A673 (cell line): ENCODE data around the gene SYNJ2BP. TPM values are rescaled to one million over a fixed set of nuclear protein-coding genes. Genes with fewer than 3 reads are reported as not detected.
A peak's percentile ranks its signal among the peaks of the same experiment; 100 is the strongest.
"Not testable (repeated sequence)": the region's sequence is repeated elsewhere in the genome, so short reads cannot be mapped to it uniquely, and the experiment has no call there.

Source experiments
- BruUV-seq: library from RNA; stranded (reverse); fragments of 400-500 nt; replicated peaks from 2 replicates; lab custom pipeline; 2021; lab: Mats Ljungman, UMichigan
- CTCF ChIA-PET: fragments of 300-600 bp; sonication (Branson Sonifier 250); formaldehyde crosslinking; loops from one replicate; lab custom pipeline; 2022; ENCODE audit warnings: antibody characterized with exemption; lab: Charles Lee
- POLR2A ChIA-PET: fragments of 300-600 bp; sonication (Branson Sonifier 250); formaldehyde crosslinking; loops from one replicate; lab custom pipeline; 2022; ENCODE audit warnings: antibody characterized with exemption; ENCODE audit not compliant: low non-redundant PET; lab: Charles Lee
- DNase-seq: peaks from one replicate; pipeline ENCODE4 v3.0.0-alpha.2; 2015; ENCODE audit warnings: low spot score
- H3K27ac ChIP-seq: fragments of 200-600 bp; sonication (generic); 2 replicates; pipeline ENCODE4 v1.5.1; 2016; ENCODE audit warnings: mixed run types, low read depth, mild to moderate bottlenecking, mixed read lengths, antibody characterized with exemption, low read length; ENCODE audit not compliant: poor library complexity, severe bottlenecking
- H3K27me3 ChIP-seq: fragments of 200-600 bp; sonication (generic); replicated peaks from 2 replicates; pipeline ENCODE4 v1.6.1; 2017; ENCODE audit warnings: mixed run types, low read depth, mild to moderate bottlenecking, mixed read lengths, antibody characterized with exemption, low read length; ENCODE audit not compliant: insufficient read depth, poor library complexity
- H3K36me3 ChIP-seq: fragments of 200-600 bp; sonication (generic); 2 replicates; pipeline ENCODE4 v1.6.1; 2016; ENCODE audit warnings: mixed run types, mild to moderate bottlenecking, mixed read lengths, antibody characterized with exemption, low read length; ENCODE audit not compliant: insufficient read depth, poor library complexity, severe bottlenecking
- H3K4me1 ChIP-seq: fragments of 200-600 bp; sonication (generic); 2 replicates; pipeline ENCODE4 v1.6.1; 2017; ENCODE audit warnings: mixed run types, mild to moderate bottlenecking, mixed read lengths, antibody characterized with exemption, low read length; ENCODE audit not compliant: insufficient read depth, poor library complexity, severe bottlenecking
- H3K4me3 ChIP-seq: fragments of 200-600 bp; sonication (generic); 2 replicates; pipeline ENCODE4 v1.5.1; 2016; ENCODE audit warnings: low read depth, mixed run types, mild to moderate bottlenecking, mixed read lengths, low read length; ENCODE audit not compliant: poor library complexity, severe bottlenecking
- H3K9me3 ChIP-seq: fragments of 200-600 bp; sonication (generic); 2 replicates; pipeline ENCODE4 v1.6.1; 2016; ENCODE audit warnings: mixed run types, low read depth, mild to moderate bottlenecking, mixed read lengths, antibody characterized with exemption, low read length; ENCODE audit not compliant: poor library complexity, severe bottlenecking
- EZH2 ChIP-seq: fragments of 200-600 bp; sonication (generic); IDR thresholded peaks from 2 replicates; pipeline ENCODE4 v1.6.1; 2017; ENCODE audit warnings: borderline replicate concordance, low read depth, mild to moderate bottlenecking, mixed read lengths, antibody characterized with exemption, low read length; ENCODE audit not compliant: poor library complexity, severe bottlenecking
- intact Hi-C: fragments of 100-400 bp; cut with micrococcal nuclease; formaldehyde crosslinking; loops from one replicate; pipeline ENCODE4 v1.10.0; 2022; ENCODE audit not compliant: unreplicated experiment
- total RNA-seq: library from RNA; stranded (reverse); gene quantifications from 2 replicates; pipeline ENCODE4 v1.2.3, GENCODE V29; 2021
- TF ChIP-seq, protein P1 (sequence below): fragments of 300-800, 200-600 bp; sonication (generic); conservative IDR thresholded peaks from 2 replicates; pipeline ENCODE4 v1.5.1; 2017; ENCODE audit warnings: low read depth, mild to moderate bottlenecking, antibody characterized with exemption, low read length, moderate library complexity, mixed read lengths

SYNJ2BP gene
- total RNA-seq, 1 experiment from 2014 or later, result 27.7 TPM

DNA sequence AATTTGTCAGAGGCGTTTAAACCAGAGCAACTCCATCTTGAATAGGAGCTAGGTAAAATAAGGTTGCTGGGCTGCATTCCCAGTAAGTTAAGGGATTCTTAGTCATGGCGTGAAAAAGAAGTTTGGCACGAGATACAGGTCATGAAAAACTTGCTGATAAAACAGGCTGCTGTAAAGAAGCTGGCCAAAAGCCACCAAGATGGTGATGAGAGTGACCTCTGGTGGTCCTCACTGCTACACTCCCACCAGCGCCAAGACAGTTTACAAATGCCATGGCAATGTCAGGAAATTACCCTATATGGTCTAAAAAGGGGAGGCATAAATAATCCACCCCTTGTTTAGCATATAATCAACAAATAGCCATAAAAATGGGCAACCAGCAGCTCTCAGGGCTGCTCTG is 13.6 kb downstream of the SYNJ2BP start:
- TF ChIP-seq, protein P1, sequence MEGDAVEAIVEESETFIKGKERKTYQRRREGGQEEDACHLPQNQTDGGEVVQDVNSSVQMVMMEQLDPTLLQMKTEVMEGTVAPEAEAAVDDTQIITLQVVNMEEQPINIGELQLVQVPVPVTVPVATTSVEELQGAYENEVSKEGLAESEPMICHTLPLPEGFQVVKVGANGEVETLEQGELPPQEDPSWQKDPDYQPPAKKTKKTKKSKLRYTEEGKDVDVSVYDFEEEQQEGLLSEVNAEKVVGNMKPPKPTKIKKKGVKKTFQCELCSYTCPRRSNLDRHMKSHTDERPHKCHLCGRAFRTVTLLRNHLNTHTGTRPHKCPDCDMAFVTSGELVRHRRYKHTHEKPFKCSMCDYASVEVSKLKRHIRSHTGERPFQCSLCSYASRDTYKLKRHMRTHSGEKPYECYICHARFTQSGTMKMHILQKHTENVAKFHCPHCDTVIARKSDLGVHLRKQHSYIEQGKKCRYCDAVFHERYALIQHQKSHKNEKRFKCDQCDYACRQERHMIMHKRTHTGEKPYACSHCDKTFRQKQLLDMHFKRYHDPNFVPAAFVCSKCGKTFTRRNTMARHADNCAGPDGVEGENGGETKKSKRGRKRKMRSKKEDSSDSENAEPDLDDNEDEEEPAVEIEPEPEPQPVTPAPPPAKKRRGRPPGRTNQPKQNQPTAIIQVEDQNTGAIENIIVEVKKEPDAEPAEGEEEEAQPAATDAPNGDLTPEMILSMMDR, result peak; percentile 34
- H3K4me1 ChIP-seq, H3K9me3 ChIP-seq, H3K4me3 ChIP-seq, intact Hi-C loops, BruUV-seq, POLR2A ChIA-PET, H3K27ac ChIP-seq, H3K36me3 ChIP-seq, H3K27me3 ChIP-seq: not testable (repeated sequence)
- CTCF ChIA-PET, result interaction anchor here (0.6 kb wide), 1 partner anchor 214 kb away, joined by 3 read pairs; no protein-coding TSS in a partner anchor
- peak; percentile 17 for DNase-seq

DNA sequence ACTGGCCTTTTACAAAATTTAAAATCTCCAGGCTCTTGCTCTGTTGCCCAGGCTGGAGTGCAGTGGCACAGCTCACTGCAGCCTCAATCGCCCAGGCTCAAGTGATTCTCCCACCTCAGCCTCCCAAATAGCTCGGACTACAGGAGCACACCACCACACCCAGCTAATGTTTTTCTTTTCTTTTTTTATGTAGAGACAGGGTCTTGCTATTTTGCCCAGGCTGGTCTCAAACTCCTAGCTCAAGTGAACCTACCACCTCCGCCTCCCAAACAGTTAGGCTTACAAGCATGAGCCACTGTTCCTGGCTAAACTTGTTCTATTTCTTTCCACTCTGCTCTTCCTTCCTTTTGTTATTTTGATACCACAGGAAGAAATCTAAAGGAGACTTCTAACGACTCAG is 15.2 kb downstream of the SYNJ2BP start:
- Histone ChIP-seq H3K27me3 (no peaks in the 10 kb centered on the region), H3K36me3 (no peaks in the 10 kb centered on the region), H3K4me3 (no peak overlapping the region), H3K27ac (no peak overlapping the region), H3K9me3 (no peaks in the 10 kb centered on the region), H3K4me1 (no peaks in the 10 kb centered on the region)
- no TSS peak for BruUV-seq
- TF ChIP-seq, protein P1, result no peak
- no peak for TF ChIP-seq EZH2
- DNase-seq, result no peak
- intact Hi-C loops, result no loop called here
- ChIA-PET POLR2A (interaction anchor here (0.6 kb wide), 1 partner anchor 1190 kb away, joined by 4 read pairs; no protein-coding TSS in a partner anchor), CTCF (no interaction called here)

DNA sequence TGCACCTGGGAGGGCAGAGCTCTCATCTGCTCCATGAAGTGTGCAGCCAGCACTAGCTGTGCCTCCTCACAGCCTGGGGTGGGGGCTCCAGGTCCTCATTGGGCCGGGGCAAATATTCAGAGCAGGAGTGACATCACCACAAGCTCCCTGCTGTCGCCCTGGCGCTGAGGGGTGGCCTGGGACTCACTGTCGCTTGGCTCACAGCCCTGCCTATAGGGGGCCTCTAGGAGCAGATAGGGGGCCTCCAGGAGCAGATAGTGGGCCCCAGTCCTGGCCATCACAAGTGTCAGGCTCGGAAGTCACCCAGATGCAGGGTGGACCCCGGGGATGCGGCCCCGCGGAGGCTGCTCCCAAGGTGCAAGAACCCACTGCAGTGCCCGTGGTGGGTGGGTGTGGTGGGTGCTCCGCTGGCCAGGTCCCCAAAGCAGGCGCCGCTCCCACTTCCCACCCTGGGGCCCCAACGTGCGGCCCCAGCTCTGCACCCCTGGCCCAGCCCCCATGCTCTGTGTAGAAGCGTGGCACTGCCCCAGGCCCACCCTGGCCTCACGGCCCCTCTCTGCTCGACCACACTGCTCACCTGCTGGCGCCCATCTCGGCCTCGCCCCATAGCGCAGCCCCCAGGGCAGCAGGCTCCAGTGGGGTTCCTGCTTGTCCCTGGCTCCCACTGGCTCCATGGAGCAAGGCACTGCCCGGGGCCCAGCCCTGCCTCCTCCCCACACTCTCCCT is 18.0 kb downstream of the SYNJ2BP start:
- intact Hi-C loops, result no loop called here
- no TSS peak for BruUV-seq
- ChIA-PET CTCF (no interaction called here), POLR2A (no interaction called here)
- Histone ChIP-seq H3K27me3 (no peaks in the 10 kb centered on the region), H3K4me1 (no peaks in the 10 kb centered on the region), H3K4me3 (no peak overlapping the region), H3K9me3 (no peaks in the 10 kb centered on the region), H3K27ac (no peak overlapping the region), H3K36me3 (no peaks in the 10 kb centered on the region)
- no peak for TF ChIP-seq EZH2
- TF ChIP-seq, protein P1, result no peak
- DNase-seq, result no peak
